AG10803 (cell line): ENCODE data around the gene KCMF1.

Source experiments
- DNase-seq: peaks from one replicate; pipeline ENCODE4 v3.0.0; 2010; ENCODE audit warnings: low read depth
- H3K4me3 ChIP-seq: 2 replicates; pipeline ENCODE4 v1.5.1; 2011; ENCODE audit warnings: mild to moderate bottlenecking, low read length, control low read depth
- TF ChIP-seq, protein P1 (sequence below): conservative IDR thresholded peaks from 2 replicates; pipeline ENCODE4 v1.5.1; 2011; ENCODE audit warnings: mild to moderate bottlenecking, low read length, control low read depth, inconsistent platforms

KCMF1 gene

DNA sequence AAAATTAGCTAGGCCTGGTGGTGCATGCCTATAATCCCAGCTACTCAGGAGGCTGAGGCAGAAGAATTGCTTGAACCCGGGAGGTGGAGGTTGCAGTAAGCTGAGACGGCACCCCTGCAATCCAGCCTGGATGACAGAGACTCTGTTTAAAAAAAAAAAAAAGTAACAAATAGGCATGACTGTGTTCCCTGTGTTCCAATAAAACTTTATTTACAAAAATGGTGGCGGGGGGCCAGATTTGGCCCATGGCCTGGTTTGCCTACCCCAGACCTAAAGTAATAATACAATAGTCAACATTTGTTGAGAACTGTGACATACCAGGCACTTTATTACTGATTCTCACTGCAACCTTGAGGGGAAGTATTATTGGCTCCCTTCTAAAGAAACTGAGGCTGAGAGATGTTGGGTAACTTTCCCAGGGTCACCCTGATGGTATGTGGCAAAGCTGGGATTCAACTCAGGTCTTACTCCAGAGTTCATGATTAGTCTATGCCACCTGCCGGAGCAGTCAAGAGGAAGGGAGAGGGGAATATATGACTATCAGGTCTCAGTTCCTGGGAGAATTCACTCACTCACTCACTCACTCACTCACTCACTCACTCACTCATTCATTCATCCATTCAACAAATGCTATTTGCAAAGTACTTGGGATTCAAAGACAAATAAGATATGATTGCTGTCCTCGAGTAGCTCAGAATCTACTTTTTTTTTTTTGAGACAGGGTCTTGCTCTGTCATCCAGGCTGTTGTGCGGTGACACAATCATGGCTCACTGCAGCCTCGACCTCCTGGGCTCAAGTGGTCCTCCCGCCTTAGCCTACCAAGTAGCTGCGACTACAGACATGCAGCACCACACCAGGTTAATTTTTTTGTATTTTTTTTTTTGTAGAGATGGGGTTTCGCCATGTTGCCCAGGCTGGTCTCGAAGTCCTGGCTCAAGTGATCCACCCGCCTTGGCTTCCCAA is 14.3 kb upstream of the KCMF1 start:
- H3K4me3 ChIP-seq, result no peak overlapping the region
- DNase-seq, result no peak
- TF ChIP-seq, protein P1, sequence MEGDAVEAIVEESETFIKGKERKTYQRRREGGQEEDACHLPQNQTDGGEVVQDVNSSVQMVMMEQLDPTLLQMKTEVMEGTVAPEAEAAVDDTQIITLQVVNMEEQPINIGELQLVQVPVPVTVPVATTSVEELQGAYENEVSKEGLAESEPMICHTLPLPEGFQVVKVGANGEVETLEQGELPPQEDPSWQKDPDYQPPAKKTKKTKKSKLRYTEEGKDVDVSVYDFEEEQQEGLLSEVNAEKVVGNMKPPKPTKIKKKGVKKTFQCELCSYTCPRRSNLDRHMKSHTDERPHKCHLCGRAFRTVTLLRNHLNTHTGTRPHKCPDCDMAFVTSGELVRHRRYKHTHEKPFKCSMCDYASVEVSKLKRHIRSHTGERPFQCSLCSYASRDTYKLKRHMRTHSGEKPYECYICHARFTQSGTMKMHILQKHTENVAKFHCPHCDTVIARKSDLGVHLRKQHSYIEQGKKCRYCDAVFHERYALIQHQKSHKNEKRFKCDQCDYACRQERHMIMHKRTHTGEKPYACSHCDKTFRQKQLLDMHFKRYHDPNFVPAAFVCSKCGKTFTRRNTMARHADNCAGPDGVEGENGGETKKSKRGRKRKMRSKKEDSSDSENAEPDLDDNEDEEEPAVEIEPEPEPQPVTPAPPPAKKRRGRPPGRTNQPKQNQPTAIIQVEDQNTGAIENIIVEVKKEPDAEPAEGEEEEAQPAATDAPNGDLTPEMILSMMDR, result no peak

- TF ChIP-seq, protein P1, result no peak
- DNase-seq, result no peak
- no peak overlapping the region for H3K4me3 ChIP-seq
Measured at GRCh38 chr2:84957771-84958134, 13.2 kb upstream of the KCMF1 start.

DNA sequence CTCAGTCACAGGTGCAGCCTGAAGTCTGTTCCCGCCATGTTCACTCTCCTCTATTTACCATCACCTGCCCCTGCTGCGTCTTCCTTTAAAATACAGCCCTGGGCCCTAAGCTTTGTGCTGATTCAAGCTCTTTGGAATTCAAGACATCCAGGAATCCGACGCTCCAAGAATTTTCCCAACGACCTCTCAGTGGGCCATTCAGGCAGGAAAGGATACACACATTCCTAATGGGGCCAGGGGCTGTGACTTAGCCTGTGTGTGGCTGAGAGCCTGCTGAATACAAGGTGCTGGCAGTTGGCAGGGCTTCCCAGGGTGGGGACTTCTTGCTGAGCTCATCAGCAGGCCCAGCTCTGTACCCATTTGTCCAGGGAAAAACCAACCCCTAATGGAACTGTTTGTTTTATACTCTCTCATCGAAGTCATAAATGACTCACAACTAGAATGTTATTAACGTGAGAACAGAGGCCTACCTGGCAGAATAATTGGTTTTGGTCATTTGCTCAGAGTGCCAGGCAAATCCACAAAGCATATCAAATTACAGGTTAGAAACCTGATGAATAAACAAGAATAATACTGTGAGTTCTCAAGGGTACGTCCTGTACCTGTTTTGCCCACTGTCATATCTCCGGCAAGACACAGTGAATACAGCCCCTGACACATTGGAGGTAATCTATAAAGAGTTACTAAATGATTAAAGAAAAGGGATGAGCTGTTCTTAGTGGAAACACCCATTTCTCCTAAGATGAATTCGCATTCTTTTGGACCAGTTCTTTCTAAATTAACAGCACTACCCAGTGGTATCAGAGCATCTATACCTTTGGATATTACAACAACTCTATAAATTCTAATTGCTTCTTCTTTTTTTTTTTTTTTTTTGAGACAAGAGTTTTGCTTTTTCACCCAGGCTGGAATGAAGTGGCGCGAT is 12.6 kb upstream of the KCMF1 start:
- TF ChIP-seq, protein P1, result no peak
- H3K4me3 ChIP-seq, result no peak overlapping the region
- peak; percentile 93 for DNase-seq

GRCh38 chr2:84959095-84959565 is 11.8 kb upstream of the KCMF1 start:
- TF ChIP-seq, protein P1, result no peak
- H3K4me3 ChIP-seq, result no peak overlapping the region
- peak; percentile 78 for DNase-seq

- TF ChIP-seq, protein P1, result no peak
- peak; percentile 73 for DNase-seq
- no peak overlapping the region for H3K4me3 ChIP-seq
Measured at GRCh38 chr2:84959566-84960506, 11.1 kb upstream of the KCMF1 start.

DNA sequence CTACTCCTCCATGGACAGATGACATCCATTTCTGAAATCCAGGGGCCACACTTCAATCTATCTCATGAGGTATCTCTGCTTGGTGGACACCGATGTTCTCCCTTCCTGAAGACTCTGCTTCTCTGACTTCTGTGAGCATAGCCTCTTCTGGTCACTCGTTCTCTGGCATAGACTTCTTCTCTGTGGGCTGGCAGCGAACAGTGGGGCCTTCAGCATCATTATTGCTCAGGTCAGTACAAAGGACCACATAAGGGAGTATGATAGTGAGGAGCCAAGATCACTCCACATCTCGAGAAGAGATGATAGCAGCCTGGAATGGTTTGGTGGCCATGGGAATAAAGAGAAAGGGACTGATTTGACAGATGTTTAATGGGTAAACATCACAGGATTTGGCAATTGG is 8.0 kb upstream of the KCMF1 start:
- TF ChIP-seq, protein P1, result no peak
- no peak for DNase-seq
- no peak overlapping the region for H3K4me3 ChIP-seq
